ENCODE data around the gene MAGOH. TPM values are rescaled to one million over a fixed set of nuclear protein-coding genes. Genes with fewer than 3 reads are reported as not detected.

Gene MAGOH
- total RNA-seq, 1 donor = 24.2 TPM

DNA sequence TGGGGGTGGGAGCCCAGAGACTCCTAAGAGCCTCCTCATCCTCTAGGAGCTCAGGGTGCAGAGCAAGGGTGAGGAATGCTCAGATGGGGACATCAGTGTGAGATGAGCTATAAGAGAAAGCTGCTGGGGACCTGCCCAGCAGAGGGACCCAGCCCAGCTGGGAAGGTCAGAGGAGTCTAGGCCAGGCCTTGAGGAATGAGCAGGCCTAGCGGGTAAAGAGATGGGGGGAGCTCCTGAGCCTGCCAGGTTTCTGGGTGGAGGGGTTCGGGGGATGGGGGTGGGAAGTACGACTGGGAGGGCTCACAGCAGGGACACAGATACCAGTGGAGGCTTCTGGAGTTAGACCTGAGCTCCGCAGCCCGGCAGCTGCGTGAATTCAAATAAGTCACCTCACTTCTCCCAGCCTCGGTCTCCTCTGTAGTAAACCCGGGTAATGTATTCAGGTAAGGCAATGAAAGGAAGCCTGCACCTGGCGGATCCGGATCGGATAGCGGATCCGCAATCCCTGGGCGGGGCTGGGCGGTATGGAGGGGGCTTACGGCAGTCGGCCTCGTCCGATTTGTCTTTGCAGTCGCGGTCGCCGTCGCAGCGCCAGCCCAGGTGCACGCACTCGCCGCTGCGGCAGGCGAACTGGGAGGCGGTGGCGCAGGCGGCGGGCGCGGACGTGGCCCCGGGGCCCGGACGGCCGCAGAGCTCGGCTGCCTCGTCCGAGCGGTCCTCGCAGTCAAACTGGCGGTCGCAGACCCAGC, 38.0 kb upstream of the MAGOH start:
- TF ChIP-seq, protein P1, sequence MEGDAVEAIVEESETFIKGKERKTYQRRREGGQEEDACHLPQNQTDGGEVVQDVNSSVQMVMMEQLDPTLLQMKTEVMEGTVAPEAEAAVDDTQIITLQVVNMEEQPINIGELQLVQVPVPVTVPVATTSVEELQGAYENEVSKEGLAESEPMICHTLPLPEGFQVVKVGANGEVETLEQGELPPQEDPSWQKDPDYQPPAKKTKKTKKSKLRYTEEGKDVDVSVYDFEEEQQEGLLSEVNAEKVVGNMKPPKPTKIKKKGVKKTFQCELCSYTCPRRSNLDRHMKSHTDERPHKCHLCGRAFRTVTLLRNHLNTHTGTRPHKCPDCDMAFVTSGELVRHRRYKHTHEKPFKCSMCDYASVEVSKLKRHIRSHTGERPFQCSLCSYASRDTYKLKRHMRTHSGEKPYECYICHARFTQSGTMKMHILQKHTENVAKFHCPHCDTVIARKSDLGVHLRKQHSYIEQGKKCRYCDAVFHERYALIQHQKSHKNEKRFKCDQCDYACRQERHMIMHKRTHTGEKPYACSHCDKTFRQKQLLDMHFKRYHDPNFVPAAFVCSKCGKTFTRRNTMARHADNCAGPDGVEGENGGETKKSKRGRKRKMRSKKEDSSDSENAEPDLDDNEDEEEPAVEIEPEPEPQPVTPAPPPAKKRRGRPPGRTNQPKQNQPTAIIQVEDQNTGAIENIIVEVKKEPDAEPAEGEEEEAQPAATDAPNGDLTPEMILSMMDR (IDR thresholded peaks at IDR 0.05; ENCODE audit: insufficient read depth, low read length) = no peak
- no peak overlapping the region for H3K4me3 ChIP-seq (ENCODE audit: low read depth, low read length)
- no peak for DNase-seq (ENCODE audit: low read depth)

GRCh38 chr1:53275566-53275965, 37.2 kb upstream of the MAGOH start:
- no peak overlapping the region for H3K4me3 ChIP-seq (ENCODE audit: low read depth, low read length)
- DNase-seq (ENCODE audit: low read depth) = no peak
- TF ChIP-seq, protein P1 (IDR thresholded peaks at IDR 0.05; ENCODE audit: insufficient read depth, low read length) = no peak

GRCh38 chr1:53274541-53275185, 36.3 kb upstream of the MAGOH start:
- no peak for DNase-seq (ENCODE audit: low read depth)
- no peak overlapping the region for H3K4me3 ChIP-seq (ENCODE audit: low read depth, low read length)
- TF ChIP-seq, protein P1 (IDR thresholded peaks at IDR 0.05; ENCODE audit: insufficient read depth, low read length) = no peak

DNA sequence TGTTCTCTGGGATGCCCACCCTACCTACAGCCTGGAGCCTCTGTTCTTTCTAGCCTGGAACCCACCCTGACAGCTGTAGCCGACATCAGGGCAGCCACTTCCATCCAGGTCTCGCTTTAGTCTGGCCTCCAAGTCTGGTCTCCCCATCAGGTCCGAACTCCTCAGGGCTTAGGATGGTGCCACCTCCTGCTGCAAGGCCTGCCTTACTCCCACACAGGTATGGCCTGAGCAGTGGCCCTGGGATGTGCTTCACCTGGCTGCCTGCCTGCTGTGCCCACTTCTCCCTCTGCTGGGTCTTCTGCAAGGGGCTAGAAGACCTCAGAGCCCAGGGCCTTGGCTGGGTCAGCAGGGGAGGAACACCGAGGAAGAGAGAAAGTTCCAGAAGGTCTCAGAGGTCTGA, 35.7 kb upstream of the MAGOH start:
- TF ChIP-seq, protein P1 (IDR thresholded peaks at IDR 0.05; ENCODE audit: insufficient read depth, low read length) = no peak
- H3K4me3 ChIP-seq (ENCODE audit: low read depth, low read length) = no peak overlapping the region
- DNase-seq (ENCODE audit: low read depth) = no peak

GRCh38 chr1:53273526-53273925, 35.2 kb upstream of the MAGOH start:
- TF ChIP-seq, protein P1 (IDR thresholded peaks at IDR 0.05; ENCODE audit: insufficient read depth, low read length) = no peak
- H3K4me3 ChIP-seq (ENCODE audit: low read depth, low read length) = no peak overlapping the region
- no peak for DNase-seq (ENCODE audit: low read depth)

DNA sequence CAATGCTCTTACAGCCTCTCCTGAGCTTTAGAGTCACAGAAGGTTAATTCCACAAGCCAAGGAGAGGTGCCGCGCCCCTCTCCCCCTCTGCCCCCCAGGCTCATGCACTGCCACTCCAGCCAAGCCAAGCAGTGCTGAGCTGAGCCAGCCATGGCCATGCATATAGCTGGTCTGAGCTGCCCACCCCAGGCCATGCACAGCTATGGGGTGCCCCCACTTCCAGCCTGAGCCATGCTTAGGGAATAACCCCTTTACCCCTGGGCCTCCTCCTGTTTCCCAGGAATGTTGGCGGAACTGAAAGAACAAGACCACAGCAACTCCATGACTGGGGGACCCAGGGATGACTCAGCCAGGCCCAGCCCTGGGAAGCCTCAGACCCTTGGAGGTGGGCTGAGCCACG, 34.0 kb upstream of the MAGOH start:
- no peak overlapping the region for H3K4me3 ChIP-seq (ENCODE audit: low read depth, low read length)
- DNase-seq (ENCODE audit: low read depth) = no peak
- TF ChIP-seq, protein P1 (IDR thresholded peaks at IDR 0.05; ENCODE audit: insufficient read depth, low read length) = no peak

Measured in fibroblast of the aortic adventitia (primary cell).